Measurements from ENCODE around the gene CREB3.

CREB3 gene

GRCh38 chr9:35690294-35690613 is 42.2 kb upstream of the CREB3 start:
- ATAC-seq (ENCODE audit: insufficient read depth, low read depth), result no peak
- Histone ChIP-seq H3K27me3 (ENCODE audit: insufficient read depth, low read length, poor library complexity) (no peaks in the 10 kb centered on the region), H3K79me2 (ENCODE audit: insufficient read depth, low read length) (peaks cover 5% of the 10 kb centered on the region), H3K9me3 (ENCODE audit: insufficient read depth, low read length, severe bottlenecking) (no peaks in the 10 kb centered on the region), H3K4me2 (ENCODE audit: insufficient read depth, low read length) (peak overlapping the region; percentile 82), H3K36me3 (ENCODE audit: insufficient read depth, low read length) (peaks cover 21% of the 10 kb centered on the region), H2AFZ (ENCODE audit: low read depth, low read length) (no peak overlapping the region), H3K4me1 (ENCODE audit: insufficient read depth, low read length) (peaks cover 30% of the 10 kb centered on the region), H4K20me1 (ENCODE audit: insufficient read depth, low read length) (no peaks in the 10 kb centered on the region), H3K27ac (ENCODE audit: low read length) (peak overlapping the region; percentile 82), H3K9ac (ENCODE audit: low read depth, low read length) (peak overlapping the region; percentile 87), H3K4me3 (ENCODE audit: low read depth in 1 of 2, low read length in 2 of 2) (peak overlapping the region; percentile 65 to 68; a peak in 3 of 4 replicates)
- TF ChIP-seq CTCF (IDR thresholded peaks at IDR 0.05; ENCODE audit: borderline replicate concordance, extremely low read depth, low read length, poor library complexity, severe bottlenecking), result no peak
- TF ChIP-seq EZH2 (IDR thresholded peaks at IDR 0.05; ENCODE audit: borderline replicate concordance, low read depth, low read length, severe bottlenecking), result no peak
- DNase-seq, result no peak

GRCh38 chr9:35690614-35691333 is 41.7 kb upstream of the CREB3 start:
- peaks cover 30% of the 10 kb centered on the region for H3K4me1 ChIP-seq (ENCODE audit: insufficient read depth, low read length)
- H3K4me3 ChIP-seq (ENCODE audit: low read depth in 1 of 2, low read length in 2 of 2), result peak overlapping the region; percentile 65 to 68
- no peaks in the 10 kb centered on the region for H3K9me3 ChIP-seq (ENCODE audit: insufficient read depth, low read length, severe bottlenecking)
- no peaks in the 10 kb centered on the region for H3K27me3 ChIP-seq (ENCODE audit: insufficient read depth, low read length, poor library complexity)
- H3K36me3 ChIP-seq (ENCODE audit: insufficient read depth, low read length), result peaks cover 17% of the 10 kb centered on the region
- peaks cover 5% of the 10 kb centered on the region for H3K79me2 ChIP-seq (ENCODE audit: insufficient read depth, low read length)
- DNase-seq, result peak; percentile 85
- ATAC-seq (ENCODE audit: insufficient read depth, low read depth), result peak; percentile 90
- TF ChIP-seq EZH2 (IDR thresholded peaks at IDR 0.05; ENCODE audit: borderline replicate concordance, low read depth, low read length, severe bottlenecking) (no peak), CTCF (IDR thresholded peaks at IDR 0.05; ENCODE audit: borderline replicate concordance, extremely low read depth, low read length, poor library complexity, severe bottlenecking) (no peak)
- H3K27ac ChIP-seq (ENCODE audit: low read length), result peak overlapping the region; percentile 82
- H2AFZ ChIP-seq (ENCODE audit: low read depth, low read length), result peak overlapping the region; percentile 83
- peak overlapping the region; percentile 87 for H3K9ac ChIP-seq (ENCODE audit: low read depth, low read length)
- H4K20me1 ChIP-seq (ENCODE audit: insufficient read depth, low read length), result no peaks in the 10 kb centered on the region
- peak overlapping the region; percentile 82 for H3K4me2 ChIP-seq (ENCODE audit: insufficient read depth, low read length)

- peak overlapping the region; percentile 83 for H2AFZ ChIP-seq (ENCODE audit: low read depth, low read length)
- no peaks in the 10 kb centered on the region for H3K27me3 ChIP-seq (ENCODE audit: insufficient read depth, low read length, poor library complexity)
- peak overlapping the region; percentile 82 for H3K4me2 ChIP-seq (ENCODE audit: insufficient read depth, low read length)
- no peaks in the 10 kb centered on the region for H3K9me3 ChIP-seq (ENCODE audit: insufficient read depth, low read length, severe bottlenecking)
- H3K9ac ChIP-seq (ENCODE audit: low read depth, low read length), result peak overlapping the region; percentile 87
- H3K4me3 ChIP-seq (ENCODE audit: low read depth in 1 of 2, low read length in 2 of 2), result peak overlapping the region; percentile 65 to 68; a peak in 3 of 4 replicates
- H3K27ac ChIP-seq (ENCODE audit: low read length), result peak overlapping the region; percentile 82
- peaks cover 20% of the 10 kb centered on the region for H3K36me3 ChIP-seq (ENCODE audit: insufficient read depth, low read length)
- ATAC-seq (ENCODE audit: insufficient read depth, low read depth) (no peak), DNase-seq (no peak)
- peaks cover 30% of the 10 kb centered on the region for H3K4me1 ChIP-seq (ENCODE audit: insufficient read depth, low read length)
- peaks cover 5% of the 10 kb centered on the region for H3K79me2 ChIP-seq (ENCODE audit: insufficient read depth, low read length)
- TF ChIP-seq CTCF (IDR thresholded peaks at IDR 0.05; ENCODE audit: borderline replicate concordance, extremely low read depth, low read length, poor library complexity, severe bottlenecking) (no peak), EZH2 (IDR thresholded peaks at IDR 0.05; ENCODE audit: borderline replicate concordance, low read depth, low read length, severe bottlenecking) (no peak)
- H4K20me1 ChIP-seq (ENCODE audit: insufficient read depth, low read length), result no peaks in the 10 kb centered on the region
Measured at GRCh38 chr9:35691334-35691650, 41.2 kb upstream of the CREB3 start.

Measured in DND-41 (cell line).